Fibroblast of lung (primary cell): ENCODE measurements around the gene FAM234B. TPM values are rescaled to one million over a fixed set of nuclear protein-coding genes. Genes with fewer than 3 reads are reported as not detected.
A peak's percentile ranks its signal among the peaks of the same experiment; 100 is the strongest.

Experiments used
- DNase-seq, 2 donors: peaks; one replicate each; pipeline versions ENCODE4 v3.0.0 to v3.0.0-alpha.2; 2010; ENCODE audit warnings: low read depth in 2 of 2
- H2AFZ ChIP-seq: 2 replicates; pipeline ENCODE4 v1.5.1; 2012; ENCODE audit warnings: low read length, control low read depth, inconsistent platforms
- H3K27ac ChIP-seq: 2 replicates; pipeline ENCODE4 v1.5.1; 2011; ENCODE audit warnings: low read length, control low read depth; ENCODE audit not compliant: insufficient read depth
- H3K27me3 ChIP-seq: 2 replicates; pipeline ENCODE4 v1.5.1; 2011; ENCODE audit warnings: mild to moderate bottlenecking, low read length; ENCODE audit not compliant: control insufficient read depth, insufficient read depth
- H3K36me3 ChIP-seq: 2 replicates; pipeline ENCODE4 v1.5.1; 2011; ENCODE audit warnings: low read length; ENCODE audit not compliant: control insufficient read depth, insufficient read depth
- H3K4me1 ChIP-seq: 2 replicates; pipeline ENCODE4 v1.5.1; 2011; ENCODE audit warnings: low read length; ENCODE audit not compliant: control insufficient read depth, insufficient read depth; ENCODE audit errors: extremely low read depth
- H3K4me2 ChIP-seq: 2 replicates; pipeline ENCODE4 v1.5.1; 2011; ENCODE audit warnings: low read length, control low read depth; ENCODE audit not compliant: insufficient read depth; ENCODE audit errors: extremely low read depth
- H3K4me3 ChIP-seq, 4 experiments: fragments of 200-600 bp in 1 of 4; sonication (generic) in 1 of 4; replicated peaks in 1 of 4; 2 replicates each; pipeline ENCODE4 v1.5.1; 2011 to 2016; ENCODE audit warnings: low read length in 4 of 4, low read depth in 3 of 4, mild to moderate bottlenecking in 3 of 4, control low read depth in 2 of 4, inconsistent platforms in 1 of 4, mixed read lengths in 1 of 4; ENCODE audit not compliant: insufficient read depth in 1 of 4; ENCODE audit errors: control extremely low read depth in 1 of 4
- H3K79me2 ChIP-seq: 2 replicates; pipeline ENCODE4 v1.5.1; 2012; ENCODE audit warnings: mild to moderate bottlenecking, low read length, inconsistent platforms; ENCODE audit not compliant: control insufficient read depth, insufficient read depth
- H3K9ac ChIP-seq: 2 replicates; pipeline ENCODE4 v1.5.1; 2011; ENCODE audit warnings: mild to moderate bottlenecking, low read length, control low read depth; ENCODE audit not compliant: insufficient read depth
- H3K9me3 ChIP-seq: 2 replicates; pipeline ENCODE4 v1.5.1; 2012; ENCODE audit warnings: low read depth, low read length; ENCODE audit not compliant: control insufficient read depth, insufficient read depth
- H4K20me1 ChIP-seq: 2 replicates; pipeline ENCODE4 v1.5.1; 2011; ENCODE audit warnings: low read length; ENCODE audit not compliant: control insufficient read depth, insufficient read depth; ENCODE audit errors: extremely low read depth
- CTCF ChIP-seq, 2 donors: IDR thresholded peaks in 1 of 2; conservative IDR thresholded peaks in 1 of 2; 1 replicate in 1 of 2; 2 replicates in 1 of 2; pipeline ENCODE4 v1.5.1; 2011 to 2012; ENCODE audit warnings: low read length in 2 of 2, control low read depth in 1 of 2, inconsistent platforms in 1 of 2, low read depth in 1 of 2, mild to moderate bottlenecking in 1 of 2
- EZH2 ChIP-seq: IDR thresholded peaks from 2 replicates; pipeline ENCODE4 v1.5.1; 2012; ENCODE audit warnings: low read length, control low read depth, mild to moderate bottlenecking; ENCODE audit errors: missing control alignments
- polyA plus RNA-seq, 2 donors: library from polyadenylated mRNA; depleted of rRNA in 1 of 2; stranded (reverse) in 1 of 2; unstranded in 1 of 2; fragments of >200 nt; gene quantifications; 2 replicates each; pipeline ENCODE4 v1.2.1, GENCODE V29; 2011 to 2012; ENCODE audit warnings: missing spikeins in 1 of 2
- total RNA-seq: library from RNA; depleted of rRNA; stranded (reverse); fragments of >200 nt; gene quantifications from 2 replicates; pipeline ENCODE4 v1.2.1, GENCODE V29; 2014

The FAM234B gene
- total and polyA plus RNA-seq, 2 donors (not counting 1 experiment from before 2014, with no cell fraction given) = 7.3 to 10.4 TPM

GRCh38 chr12:13042666-13043230, 1.4 kb upstream of the FAM234B start:
- H3K4me3 ChIP-seq = no peak overlapping the region
- TF ChIP-seq CTCF (conservative IDR thresholded peaks at IDR 0.05 in 1 of 2, IDR thresholded peaks at IDR 0.05 in 1 of 2; ENCODE audit: low read depth in 1 of 2, low read length in 2 of 2) (no peak), EZH2 (no peak)
- DNase-seq = no peak

GRCh38 chr12:13044906-13045299, 722 bp downstream of the FAM234B start:
- Histone ChIP-seq H2AFZ (peak overlapping the region; percentile 99), H3K9ac (peak overlapping the region; percentile 39), H3K27ac (no peak overlapping the region), H3K27me3 (no peaks in the 10 kb centered on the region), H3K79me2 (no peaks in the 10 kb centered on the region), H3K4me2 (peak overlapping the region; percentile 79), H4K20me1 (no peaks in the 10 kb centered on the region), H3K36me3 (no peaks in the 10 kb centered on the region), H3K9me3 (no peaks in the 10 kb centered on the region), H3K4me3 (peak overlapping the region; percentile 78 to 96 (median 90)), H3K4me1 (peaks cover 3% of the 10 kb centered on the region)
- peak; percentile 3 to 14 for DNase-seq
- TF ChIP-seq EZH2 (no peak), CTCF (conservative IDR thresholded peaks at IDR 0.05 in 1 of 2, IDR thresholded peaks at IDR 0.05 in 1 of 2; ENCODE audit: low read depth in 1 of 2, low read length in 2 of 2) (no peak)

More at GRCh38 chr12:13042666-13043230, 1.4 kb upstream of the FAM234B start:
- no peak overlapping the region for H3K4me2 ChIP-seq
- no peaks in the 10 kb centered on the region for H3K9me3 ChIP-seq
- H4K20me1 ChIP-seq = no peaks in the 10 kb centered on the region
- no peaks in the 10 kb centered on the region for H3K36me3 ChIP-seq
- H3K79me2 ChIP-seq = no peaks in the 10 kb centered on the region
- H2AFZ ChIP-seq = no peak overlapping the region
- H3K27me3 ChIP-seq = no peaks in the 10 kb centered on the region
- peaks cover 7% of the 10 kb centered on the region for H3K4me1 ChIP-seq
- no peak overlapping the region for H3K9ac ChIP-seq
- no peak overlapping the region for H3K27ac ChIP-seq

GRCh38 chr12:13045816-13046215, 1.6 kb downstream of the FAM234B start:
- Histone ChIP-seq H3K9ac (no peak overlapping the region), H3K9me3 (no peaks in the 10 kb centered on the region), H3K4me3 (no peak overlapping the region), H2AFZ (no peak overlapping the region), H4K20me1 (no peaks in the 10 kb centered on the region), H3K27me3 (no peaks in the 10 kb centered on the region), H3K79me2 (no peaks in the 10 kb centered on the region), H3K4me2 (no peak overlapping the region), H3K4me1 (peaks cover 3% of the 10 kb centered on the region), H3K27ac (no peak overlapping the region), H3K36me3 (no peaks in the 10 kb centered on the region)
- DNase-seq = no peak
- no peak for TF ChIP-seq CTCF (conservative IDR thresholded peaks at IDR 0.05 in 1 of 2, IDR thresholded peaks at IDR 0.05 in 1 of 2; ENCODE audit: low read depth in 1 of 2, low read length in 2 of 2)
- no peak for TF ChIP-seq EZH2
